ENCODE results near the gene ANKRD16.

ANKRD16 gene

DNA sequence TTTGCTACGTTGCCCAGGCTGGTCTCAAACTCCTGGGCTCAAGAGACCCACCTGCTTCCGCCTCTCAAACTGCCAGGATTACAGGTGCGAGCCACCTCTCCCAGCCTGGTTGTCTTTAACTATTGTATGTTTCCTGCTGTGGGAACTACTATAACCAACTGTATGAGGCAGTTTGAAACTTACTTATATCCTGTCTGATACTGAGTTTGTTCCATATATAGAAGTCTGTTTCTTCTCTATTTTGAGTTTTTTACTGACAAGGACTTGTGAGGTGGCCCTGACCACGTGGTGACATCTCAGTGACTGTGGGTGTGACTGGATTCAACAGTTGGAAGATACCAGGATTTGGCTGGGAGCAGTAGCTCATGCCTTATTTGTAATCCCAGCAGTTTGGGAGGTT lies 14.5 kb upstream of the ANKRD16 start:
- Histone ChIP-seq H3K4me3 (ENCODE audit: low read length) (no peak overlapping the region), H3K79me2 (ENCODE audit: low read length) (no peaks in the 10 kb centered on the region), H3K36me3 (replicated peaks; ENCODE audit: low read depth, low read length) (no peaks in the 10 kb centered on the region), H3K27me3 (ENCODE audit: low read depth, low read length) (no peaks in the 10 kb centered on the region), H3K9ac (ENCODE audit: low read length) (no peak overlapping the region), H3K27ac (ENCODE audit: low read length) (no peak overlapping the region), H3K9me3 (ENCODE audit: insufficient read depth, low read length) (no peaks in the 10 kb centered on the region), H4K20me1 (ENCODE audit: insufficient read depth, low read length) (no peaks in the 10 kb centered on the region), H3K4me2 (ENCODE audit: low read length) (no peak overlapping the region), H2AFZ (ENCODE audit: low read depth, low read length) (no peak overlapping the region), H3K4me1 (ENCODE audit: low read length) (peaks cover 4% of the 10 kb centered on the region; the same call in 1 of the 2 replicates)
- TF ChIP-seq, protein P1, sequence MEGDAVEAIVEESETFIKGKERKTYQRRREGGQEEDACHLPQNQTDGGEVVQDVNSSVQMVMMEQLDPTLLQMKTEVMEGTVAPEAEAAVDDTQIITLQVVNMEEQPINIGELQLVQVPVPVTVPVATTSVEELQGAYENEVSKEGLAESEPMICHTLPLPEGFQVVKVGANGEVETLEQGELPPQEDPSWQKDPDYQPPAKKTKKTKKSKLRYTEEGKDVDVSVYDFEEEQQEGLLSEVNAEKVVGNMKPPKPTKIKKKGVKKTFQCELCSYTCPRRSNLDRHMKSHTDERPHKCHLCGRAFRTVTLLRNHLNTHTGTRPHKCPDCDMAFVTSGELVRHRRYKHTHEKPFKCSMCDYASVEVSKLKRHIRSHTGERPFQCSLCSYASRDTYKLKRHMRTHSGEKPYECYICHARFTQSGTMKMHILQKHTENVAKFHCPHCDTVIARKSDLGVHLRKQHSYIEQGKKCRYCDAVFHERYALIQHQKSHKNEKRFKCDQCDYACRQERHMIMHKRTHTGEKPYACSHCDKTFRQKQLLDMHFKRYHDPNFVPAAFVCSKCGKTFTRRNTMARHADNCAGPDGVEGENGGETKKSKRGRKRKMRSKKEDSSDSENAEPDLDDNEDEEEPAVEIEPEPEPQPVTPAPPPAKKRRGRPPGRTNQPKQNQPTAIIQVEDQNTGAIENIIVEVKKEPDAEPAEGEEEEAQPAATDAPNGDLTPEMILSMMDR (IDR thresholded peaks at IDR 0.05; ENCODE audit: low read depth, low read length): no peak

DNA sequence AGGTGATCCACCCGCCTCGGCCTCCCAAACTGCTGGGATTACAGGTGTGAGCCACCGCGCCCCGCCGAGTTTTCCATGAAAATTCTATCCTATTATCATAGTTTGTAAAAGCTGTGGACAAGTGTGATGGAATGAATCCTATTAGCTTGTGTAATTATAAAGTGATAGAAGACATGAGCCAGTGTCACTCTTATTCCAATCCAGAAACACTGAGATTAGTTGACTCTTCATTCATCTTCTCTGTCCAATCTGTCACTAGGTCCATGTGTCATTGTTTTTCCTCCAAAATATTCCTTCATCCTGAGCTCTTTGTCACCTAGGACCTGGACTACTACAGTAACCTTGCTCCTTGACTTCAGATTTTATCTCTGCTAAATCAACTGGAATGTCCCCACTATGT lies 13.9 kb upstream of the ANKRD16 start:
- peaks cover 4% of the 10 kb centered on the region; the same call in 1 of the 2 replicates for H3K4me1 ChIP-seq (ENCODE audit: low read length)
- no peak overlapping the region for H3K27ac ChIP-seq (ENCODE audit: low read length)
- H3K9me3 ChIP-seq (ENCODE audit: insufficient read depth, low read length): no peaks in the 10 kb centered on the region
- H4K20me1 ChIP-seq (ENCODE audit: insufficient read depth, low read length): no peaks in the 10 kb centered on the region
- TF ChIP-seq, protein P1 (IDR thresholded peaks at IDR 0.05; ENCODE audit: low read depth, low read length): no peak
- TF ChIP-seq EZH2phosphoT487 (IDR thresholded peaks at IDR 0.05; ENCODE audit: low read depth): no peak
- no peak overlapping the region for H3K9ac ChIP-seq (ENCODE audit: low read length)
- H3K36me3 ChIP-seq (replicated peaks; ENCODE audit: low read depth, low read length): no peaks in the 10 kb centered on the region
- no peak overlapping the region for H3K4me2 ChIP-seq (ENCODE audit: low read length)
- no peak overlapping the region for H2AFZ ChIP-seq (ENCODE audit: low read depth, low read length)
- H3K4me3 ChIP-seq (ENCODE audit: low read length): no peak overlapping the region
- H3K79me2 ChIP-seq (ENCODE audit: low read length): no peaks in the 10 kb centered on the region
- no peaks in the 10 kb centered on the region for H3K27me3 ChIP-seq (ENCODE audit: low read depth, low read length)

DNA sequence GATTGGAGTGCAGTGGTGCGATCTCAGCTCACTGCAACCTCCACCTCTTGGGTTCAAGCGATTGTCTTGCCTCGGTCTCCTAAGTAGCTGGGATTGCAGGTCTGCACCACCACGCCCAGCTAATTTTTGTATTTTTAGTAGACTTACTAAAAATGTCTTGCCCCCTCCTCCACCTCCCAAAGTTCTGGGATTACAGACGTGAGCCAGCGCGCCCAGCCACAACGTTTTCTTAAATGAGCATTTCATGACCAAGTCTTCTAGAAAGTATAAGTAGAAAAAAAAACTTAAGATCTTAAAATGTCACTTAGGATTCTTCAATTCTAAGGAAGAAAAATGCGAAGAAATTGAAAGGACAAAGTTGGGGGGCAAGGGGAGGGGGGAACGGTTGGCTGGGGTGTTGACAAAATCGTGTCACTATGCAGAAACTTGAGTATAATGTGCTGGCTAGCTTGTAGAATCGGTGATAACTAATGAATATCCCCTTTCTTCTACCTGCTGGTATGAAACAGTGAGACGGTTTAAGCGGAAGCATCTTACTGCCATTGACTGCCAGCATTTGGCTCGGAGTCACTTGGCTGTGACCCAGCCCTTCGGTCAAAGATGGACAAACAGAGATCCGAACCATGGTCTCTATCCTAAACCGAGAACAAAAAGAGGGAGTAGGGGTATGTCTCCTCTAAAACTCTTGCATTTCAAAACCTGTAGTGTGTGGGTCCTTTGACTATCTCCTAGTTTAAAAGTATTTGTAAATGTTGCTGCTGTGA lies 13.0 kb upstream of the ANKRD16 start:
- H2AFZ ChIP-seq (ENCODE audit: low read depth, low read length): no peak overlapping the region
- no peaks in the 10 kb centered on the region for H3K9me3 ChIP-seq (ENCODE audit: insufficient read depth, low read length)
- H3K27me3 ChIP-seq (ENCODE audit: low read depth, low read length): no peaks in the 10 kb centered on the region
- no peaks in the 10 kb centered on the region for H3K79me2 ChIP-seq (ENCODE audit: low read length)
- peaks cover 4% of the 10 kb centered on the region; the same call in 1 of the 2 replicates for H3K4me1 ChIP-seq (ENCODE audit: low read length)
- peaks cover 5% of the 10 kb centered on the region for H3K36me3 ChIP-seq (replicated peaks; ENCODE audit: low read depth, low read length)
- TF ChIP-seq EZH2phosphoT487 (IDR thresholded peaks at IDR 0.05; ENCODE audit: low read depth): no peak
- TF ChIP-seq, protein P1 (IDR thresholded peaks at IDR 0.05; ENCODE audit: low read depth, low read length): no peak
- H3K27ac ChIP-seq (ENCODE audit: low read length): no peak overlapping the region
- H3K4me3 ChIP-seq (ENCODE audit: low read length): no peak overlapping the region
- no peak overlapping the region for H3K4me2 ChIP-seq (ENCODE audit: low read length)
- no peak overlapping the region for H3K9ac ChIP-seq (ENCODE audit: low read length)
- H4K20me1 ChIP-seq (ENCODE audit: insufficient read depth, low read length): no peaks in the 10 kb centered on the region

DNA sequence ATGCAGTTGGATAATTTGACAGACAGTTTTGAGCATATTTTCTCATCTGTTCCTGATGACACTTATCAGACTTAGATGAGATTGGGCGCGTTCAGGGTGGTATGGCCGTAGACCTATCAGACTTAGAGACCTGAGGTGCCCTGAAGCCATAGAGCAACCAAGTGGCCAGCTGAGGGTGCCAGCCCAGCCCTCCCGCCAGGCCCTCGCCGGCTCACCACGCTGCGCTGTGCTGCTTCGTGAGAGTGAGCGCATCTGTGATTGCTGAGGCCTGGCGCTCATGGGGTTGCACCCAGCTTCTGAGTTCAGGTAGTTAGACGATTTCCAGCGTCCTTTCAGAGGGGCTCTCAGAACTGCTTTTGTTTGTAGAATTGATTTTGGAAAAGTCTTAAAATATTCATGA lies 10.6 kb upstream of the ANKRD16 start:
- no peak overlapping the region for H3K4me2 ChIP-seq (ENCODE audit: low read length)
- no peak overlapping the region for H3K4me3 ChIP-seq (ENCODE audit: low read length)
- H3K36me3 ChIP-seq (replicated peaks; ENCODE audit: low read depth, low read length): peaks cover 16% of the 10 kb centered on the region
- no peaks in the 10 kb centered on the region for H3K79me2 ChIP-seq (ENCODE audit: low read length)
- no peaks in the 10 kb centered on the region for H3K9me3 ChIP-seq (ENCODE audit: insufficient read depth, low read length)
- H3K4me1 ChIP-seq (ENCODE audit: low read length): peaks cover 4% of the 10 kb centered on the region; the same call in 1 of the 2 replicates
- H3K9ac ChIP-seq (ENCODE audit: low read length): no peak overlapping the region
- TF ChIP-seq, protein P1 (IDR thresholded peaks at IDR 0.05; ENCODE audit: low read depth, low read length): no peak
- no peak for TF ChIP-seq EZH2phosphoT487 (IDR thresholded peaks at IDR 0.05; ENCODE audit: low read depth)
- H3K27ac ChIP-seq (ENCODE audit: low read length): no peak overlapping the region
- no peaks in the 10 kb centered on the region for H4K20me1 ChIP-seq (ENCODE audit: insufficient read depth, low read length)
- H2AFZ ChIP-seq (ENCODE audit: low read depth, low read length): no peak overlapping the region
- H3K27me3 ChIP-seq (ENCODE audit: low read depth, low read length): no peaks in the 10 kb centered on the region

Data from OCI-LY3 (cell line).